Neural cell (in vitro differentiated cells): ENCODE results near the gene RRAS2. TPM values are rescaled to one million over a fixed set of nuclear protein-coding genes. Genes with fewer than 3 reads are reported as not detected.

Experiments used
- H2AFZ ChIP-seq: fragments of 200-600, 300-800 bp; sonication (generic), shearing (Covaris generic); 2 replicates; pipeline ENCODE4 v1.6.0; 2014; ENCODE audit warnings: low read depth, mild to moderate bottlenecking, antibody characterized with exemption, low read length, moderate library complexity
- H3F3A ChIP-seq: fragments of 200-600 bp; shearing (Covaris generic); 2 replicates; pipeline ENCODE4 v1.6.1; 2016; ENCODE audit warnings: mild to moderate bottlenecking, moderate library complexity, mixed read lengths, antibody characterized with exemption, low read length; ENCODE audit not compliant: insufficient read depth, poor library complexity, severe bottlenecking
- H3K27ac ChIP-seq: fragments of 200-600, 300-800 bp; sonication (generic), shearing (Covaris generic); 2 replicates; pipeline ENCODE4 v1.5.1; 2014; ENCODE audit warnings: mild to moderate bottlenecking, low read length, moderate library complexity
- H3K27me3 ChIP-seq: fragments of 300-800, 200-600 bp; sonication (generic), shearing (Covaris generic); 2 replicates; pipeline ENCODE4 v1.6.0; 2014; ENCODE audit warnings: mild to moderate bottlenecking, low read depth, low read length, moderate library complexity; ENCODE audit not compliant: insufficient read depth
- H3K36me3 ChIP-seq: fragments of 300-800, 200-600 bp; sonication (generic), shearing (Covaris generic); 2 replicates; pipeline ENCODE4 v1.5.1; 2014; ENCODE audit warnings: mild to moderate bottlenecking, antibody characterized with exemption, low read length, moderate library complexity; ENCODE audit not compliant: insufficient read depth
- H3K4me2 ChIP-seq: fragments of 300-800, 200-600 bp; sonication (generic), shearing (Covaris generic); 2 replicates; pipeline ENCODE4 v1.6.0; 2014; ENCODE audit warnings: mild to moderate bottlenecking, low read length
- H3K4me3 ChIP-seq: fragments of 300-800, 200-600 bp; sonication (generic), shearing (Covaris generic); 2 replicates; pipeline ENCODE4 v1.5.1; 2014; ENCODE audit warnings: mild to moderate bottlenecking, low read length, moderate library complexity
- H3K79me2 ChIP-seq: fragments of 200-600 bp; shearing (Covaris generic); replicated peaks from 2 replicates; pipeline ENCODE4 v1.6.0; 2014; ENCODE audit warnings: mild to moderate bottlenecking, low read length, moderate library complexity; ENCODE audit not compliant: insufficient read depth
- H3K9ac ChIP-seq: fragments of 300-800, 200-600 bp; sonication (generic), shearing (Covaris generic); 2 replicates; pipeline ENCODE4 v1.6.1; 2016; ENCODE audit warnings: mild to moderate bottlenecking, low read length, mixed read lengths
- H3K9me2 ChIP-seq: fragments of 200-600 bp; shearing (Covaris generic); 2 replicates; pipeline ENCODE4 v1.6.1; 2016; ENCODE audit warnings: mild to moderate bottlenecking, low read length, mixed read lengths; ENCODE audit not compliant: insufficient read depth
- H3K9me3 ChIP-seq: fragments of 200-600, 300-800 bp; sonication (generic), shearing (Covaris generic); 2 replicates; pipeline ENCODE4 v1.6.1; 2016; ENCODE audit warnings: mild to moderate bottlenecking, mixed run types, low read length, moderate library complexity, mixed read lengths
- H4K20me1 ChIP-seq: fragments of 200-600 bp; shearing (Covaris generic); 2 replicates; pipeline ENCODE4 v1.6.1; 2016; ENCODE audit warnings: mild to moderate bottlenecking, mixed run types; ENCODE audit not compliant: insufficient read depth
- EP300 ChIP-seq: fragments of 450-650 bp; conservative IDR thresholded peaks from 2 replicates; pipeline ENCODE4 v1.6.1; 2014; ENCODE audit warnings: antibody characterized with exemption, mild to moderate bottlenecking, moderate library complexity; ENCODE audit not compliant: poor library complexity, severe bottlenecking
- EZH2 ChIP-seq: fragments of 200-600, 300-800 bp; shearing (Covaris generic), sonication (generic); IDR thresholded peaks from 2 replicates; pipeline ENCODE4 v1.6.1; 2014; ENCODE audit warnings: antibody characterized with exemption, low read length, borderline replicate concordance, mild to moderate bottlenecking; ENCODE audit not compliant: insufficient read depth, poor library complexity, severe bottlenecking
- MXI1 ChIP-seq: fragments of 450-650 bp; conservative IDR thresholded peaks from 2 replicates; pipeline ENCODE4 v1.6.1; 2014; ENCODE audit warnings: antibody characterized with exemption, mild to moderate bottlenecking; ENCODE audit not compliant: poor library complexity, severe bottlenecking
- POLR2AphosphoS5 ChIP-seq: IDR thresholded peaks from 2 replicates; pipeline ENCODE4 v1.6.1; 2012
- RAD21 ChIP-seq: fragments of 450-650 bp; conservative IDR thresholded peaks from 2 replicates; pipeline ENCODE4 v1.6.1; 2014; ENCODE audit warnings: antibody characterized with exemption, mild to moderate bottlenecking, moderate library complexity
- REST ChIP-seq: IDR thresholded peaks from 2 replicates; pipeline ENCODE4 v1.6.1; 2012; ENCODE audit warnings: borderline replicate concordance
- SMC3 ChIP-seq: fragments of 450-650 bp; conservative IDR thresholded peaks from 2 replicates; pipeline ENCODE4 v1.6.1; 2014; ENCODE audit warnings: antibody characterized with exemption, mild to moderate bottlenecking, moderate library complexity; ENCODE audit not compliant: poor library complexity
- TAF1 ChIP-seq: IDR thresholded peaks from 2 replicates; pipeline ENCODE4 v1.6.1; 2012; ENCODE audit warnings: low read depth
- polyA plus RNA-seq: library from polyadenylated mRNA; depleted of rRNA; stranded (reverse); fragments of >200 nt; gene quantifications from 2 replicates; pipeline ENCODE4 v1.2.3, GENCODE V29; 2014
- TF ChIP-seq, protein P1 (sequence below): fragments of 450-650 bp; IDR thresholded peaks from 2 replicates; pipeline ENCODE4 v1.5.1; 2014; ENCODE audit warnings: antibody characterized with exemption, mild to moderate bottlenecking, moderate library complexity; ENCODE audit not compliant: poor library complexity, severe bottlenecking

The RRAS2 gene
- polyA plus RNA-seq, 1 donor from 2014 or later: 47.3 TPM

DNA sequence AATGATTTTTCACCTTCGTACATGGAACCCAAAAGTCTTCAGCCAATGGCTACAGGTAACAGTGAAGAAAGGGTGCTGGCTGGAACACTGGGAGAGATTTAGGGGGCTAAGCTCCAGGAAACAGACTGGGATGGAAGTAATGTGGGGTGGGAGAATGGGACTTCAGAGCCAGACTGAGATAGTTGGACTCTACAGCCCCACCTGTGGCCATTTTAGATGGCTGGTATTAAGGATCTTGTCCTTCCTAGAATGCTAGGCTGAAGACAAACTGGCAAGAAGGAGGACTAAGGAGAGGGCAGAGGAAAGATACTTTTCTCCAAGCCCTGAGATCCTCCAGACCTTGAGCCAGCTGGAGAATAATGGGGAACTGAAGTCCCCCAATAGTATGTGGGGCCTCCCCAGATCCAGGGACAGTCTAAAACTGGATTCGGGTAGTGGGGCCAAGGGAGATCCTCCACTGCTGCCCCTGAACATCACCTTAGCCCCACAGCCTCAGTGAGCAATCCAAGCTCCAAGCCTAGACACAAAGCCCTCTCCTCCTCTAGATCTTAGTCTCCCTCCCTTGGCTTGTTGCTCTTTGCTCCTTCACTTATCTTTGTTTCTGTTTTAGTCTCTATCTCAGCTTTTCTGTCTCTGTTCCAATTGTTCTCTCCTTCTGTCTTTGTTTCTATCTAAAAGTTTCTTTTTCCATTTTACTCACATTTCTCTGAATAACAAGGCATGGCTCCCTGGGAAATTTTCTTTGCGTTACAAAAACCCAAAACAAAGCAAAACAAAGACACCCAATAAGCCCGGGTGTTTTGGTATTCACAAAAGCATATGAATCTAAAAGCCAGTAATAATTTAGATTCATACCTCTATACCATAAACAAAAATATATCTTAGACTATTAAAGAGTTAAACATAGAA lies 16.2 kb upstream of the RRAS2 start:
- Histone ChIP-seq H4K20me1 (no peaks in the 10 kb centered on the region), H3K4me3 (no peak overlapping the region), H3K36me3 (no peaks in the 10 kb centered on the region), H3K27ac (no peak overlapping the region), H3K79me2 (no peaks in the 10 kb centered on the region), H3K9me2 (no peaks in the 10 kb centered on the region), H3K9ac (no peak overlapping the region), H3K27me3 (peaks cover 13% of the 10 kb centered on the region), H3F3A (no peaks in the 10 kb centered on the region), H3K9me3 (no peaks in the 10 kb centered on the region), H2AFZ (no peak overlapping the region), H3K4me2 (no peak overlapping the region)
- TF ChIP-seq MXI1 (no peak), EZH2 (no peak), RAD21 (no peak), EP300 (no peak), TAF1 (no peak), SMC3 (no peak), POLR2AphosphoS5 (no peak), REST (no peak)
- TF ChIP-seq, protein P1, sequence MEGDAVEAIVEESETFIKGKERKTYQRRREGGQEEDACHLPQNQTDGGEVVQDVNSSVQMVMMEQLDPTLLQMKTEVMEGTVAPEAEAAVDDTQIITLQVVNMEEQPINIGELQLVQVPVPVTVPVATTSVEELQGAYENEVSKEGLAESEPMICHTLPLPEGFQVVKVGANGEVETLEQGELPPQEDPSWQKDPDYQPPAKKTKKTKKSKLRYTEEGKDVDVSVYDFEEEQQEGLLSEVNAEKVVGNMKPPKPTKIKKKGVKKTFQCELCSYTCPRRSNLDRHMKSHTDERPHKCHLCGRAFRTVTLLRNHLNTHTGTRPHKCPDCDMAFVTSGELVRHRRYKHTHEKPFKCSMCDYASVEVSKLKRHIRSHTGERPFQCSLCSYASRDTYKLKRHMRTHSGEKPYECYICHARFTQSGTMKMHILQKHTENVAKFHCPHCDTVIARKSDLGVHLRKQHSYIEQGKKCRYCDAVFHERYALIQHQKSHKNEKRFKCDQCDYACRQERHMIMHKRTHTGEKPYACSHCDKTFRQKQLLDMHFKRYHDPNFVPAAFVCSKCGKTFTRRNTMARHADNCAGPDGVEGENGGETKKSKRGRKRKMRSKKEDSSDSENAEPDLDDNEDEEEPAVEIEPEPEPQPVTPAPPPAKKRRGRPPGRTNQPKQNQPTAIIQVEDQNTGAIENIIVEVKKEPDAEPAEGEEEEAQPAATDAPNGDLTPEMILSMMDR: no peak

GRCh38 chr11:14373941-14374646 lies 15.1 kb upstream of the RRAS2 start:
- Histone ChIP-seq H3F3A (no peaks in the 10 kb centered on the region), H2AFZ (no peak overlapping the region), H3K4me3 (no peak overlapping the region), H3K4me2 (no peak overlapping the region), H3K27ac (no peak overlapping the region), H4K20me1 (no peaks in the 10 kb centered on the region), H3K79me2 (no peaks in the 10 kb centered on the region), H3K9me2 (no peaks in the 10 kb centered on the region), H3K27me3 (peaks cover 3% of the 10 kb centered on the region), H3K36me3 (no peaks in the 10 kb centered on the region), H3K9ac (no peak overlapping the region), H3K9me3 (no peaks in the 10 kb centered on the region)
- TF ChIP-seq, protein P1: no peak
- TF ChIP-seq RAD21 (no peak), EP300 (no peak), EZH2 (no peak), REST (no peak), SMC3 (no peak), TAF1 (no peak), MXI1 (no peak), POLR2AphosphoS5 (no peak)
